Activated CD8-positive, alpha-beta memory T cell treated with anti-CD3 and anti-CD28 coated beads for 1 hour (primary cell): ENCODE measurements around the gene ARHGAP21.

Experiments
- DNase-seq, 2 donors: peaks; one replicate each; pipeline ENCODE4 v3.0.0-alpha.2; 2020; ENCODE audit warnings: low read depth in 1 of 2; ENCODE audit errors: extremely low read depth in 1 of 2

ARHGAP21 gene

DNA sequence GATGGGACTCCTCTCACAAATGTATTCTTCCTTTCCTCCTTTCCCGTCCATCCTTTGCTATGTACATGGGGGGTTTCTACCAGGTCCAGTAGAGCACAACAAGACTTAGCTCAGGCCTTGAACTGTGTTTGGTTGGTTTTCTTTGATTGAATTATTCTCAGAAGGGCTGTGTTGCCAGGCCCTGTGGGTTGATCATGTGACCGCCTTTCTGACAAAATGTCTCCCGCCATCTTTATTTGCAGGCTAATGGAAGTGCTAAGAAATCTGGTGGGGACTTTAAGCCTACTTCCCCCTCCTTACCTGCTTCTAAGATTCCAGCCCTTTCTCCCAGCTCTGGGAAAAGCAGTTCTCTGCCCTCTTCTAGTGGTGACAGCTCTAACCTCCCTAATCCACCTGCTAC lies 178.1 kb downstream of the ARHGAP21 start:
- no peak for DNase-seq

DNA sequence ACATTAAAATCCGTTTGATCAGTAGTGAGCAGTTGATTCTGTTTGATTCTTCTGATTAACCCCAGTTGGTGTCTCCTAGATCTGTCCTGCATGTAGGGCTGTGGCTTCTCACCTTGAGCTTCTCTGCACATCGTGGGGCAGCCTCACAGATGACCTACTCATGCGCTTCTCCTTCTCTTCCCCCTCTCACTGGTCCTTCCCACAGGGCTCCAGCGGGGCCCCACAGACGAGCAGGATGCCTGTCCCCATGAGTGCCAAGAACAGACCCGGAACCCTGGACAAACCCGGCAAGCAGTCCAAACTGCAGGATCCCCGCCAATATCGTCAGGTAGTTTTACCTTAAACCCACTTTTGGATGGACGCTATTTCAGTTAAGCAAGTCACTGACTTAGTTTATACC lies 178.9 kb downstream of the ARHGAP21 start:
- DNase-seq: no peak

DNA sequence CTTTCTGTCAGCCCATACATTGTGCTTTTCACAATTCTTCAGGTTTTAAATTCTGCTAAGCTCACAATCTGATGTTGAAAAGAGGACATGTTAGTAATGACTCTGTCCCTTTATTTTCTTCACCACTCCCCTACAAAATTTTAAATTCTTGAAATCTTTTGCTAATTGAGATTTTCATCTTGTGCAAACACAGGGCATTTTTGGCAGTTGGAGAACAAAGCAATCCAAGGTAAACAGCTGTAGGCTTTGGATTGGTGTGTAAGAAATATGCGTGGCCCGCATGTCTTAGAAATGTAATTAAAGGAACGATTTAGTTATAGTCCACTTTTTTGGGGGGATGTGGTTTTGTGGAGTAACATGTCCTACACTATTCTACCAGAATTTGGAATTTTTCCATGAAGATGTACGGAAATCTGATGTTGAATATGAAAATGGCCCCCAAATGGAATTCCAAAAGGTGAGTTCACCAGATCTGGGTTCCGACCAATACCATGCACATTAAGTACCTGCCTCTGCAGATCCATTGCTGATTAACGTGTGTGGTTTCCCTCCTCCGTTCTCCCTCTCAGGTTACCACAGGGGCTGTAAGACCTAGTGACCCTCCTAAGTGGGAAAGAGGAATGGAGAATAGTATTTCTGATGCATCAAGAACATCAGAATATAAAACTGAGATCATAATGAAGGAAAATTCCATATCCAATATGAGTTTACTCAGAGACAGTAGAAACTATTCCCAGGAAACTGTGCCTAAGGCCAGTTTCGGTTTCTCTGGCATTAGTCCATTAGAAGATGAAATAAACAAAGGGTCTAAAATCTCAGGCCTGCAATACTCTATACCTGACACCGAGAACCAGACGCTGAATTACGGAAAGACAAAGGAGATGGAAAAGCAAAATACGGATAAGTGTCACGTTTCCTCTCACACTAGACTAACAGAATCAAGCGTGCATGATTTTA lies 181.1 kb downstream of the ARHGAP21 start:
- DNase-seq: no peak

GRCh38 chr10:24541239-24541753 lies 182.4 kb downstream of the ARHGAP21 start:
- no peak for DNase-seq

DNA sequence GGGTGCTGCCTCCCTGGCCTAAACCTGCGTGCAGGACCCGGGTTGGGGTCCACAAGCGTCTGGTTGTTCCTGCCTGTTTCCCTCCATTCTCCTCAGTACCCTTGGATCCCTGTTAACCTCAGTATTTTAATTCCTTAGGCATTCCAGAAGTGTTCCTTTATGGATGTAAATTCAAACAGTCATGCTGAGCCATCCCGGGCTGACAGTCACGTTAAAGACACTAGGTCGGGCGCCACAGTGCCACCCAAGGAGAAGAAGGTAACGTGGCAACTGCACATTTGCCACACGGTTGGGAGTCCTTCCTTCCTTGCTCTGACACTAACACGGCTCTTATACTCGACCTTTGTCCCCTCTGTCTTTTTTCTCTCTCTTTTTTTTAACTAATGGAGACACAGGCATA lies 187.1 kb downstream of the ARHGAP21 start:
- DNase-seq: no peak

DNA sequence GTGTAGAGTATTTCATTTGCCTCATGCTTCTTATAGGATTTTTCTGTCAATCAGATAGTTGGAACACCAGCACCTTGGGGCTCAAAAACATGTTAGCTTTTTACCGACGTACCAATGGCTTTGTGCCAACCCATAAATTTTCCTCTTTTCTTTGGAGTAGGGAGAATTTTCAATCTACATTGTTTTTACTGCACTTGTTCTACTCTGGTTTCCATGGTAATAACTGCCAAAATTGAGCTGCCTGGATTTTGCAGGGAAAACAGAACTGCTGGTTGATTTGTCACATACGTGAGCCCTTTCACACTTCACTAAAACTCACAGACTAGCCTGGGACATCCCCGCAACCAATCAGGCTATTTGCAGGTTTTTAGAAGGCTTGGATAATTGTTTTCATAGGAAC lies 189.7 kb downstream of the ARHGAP21 start:
- no peak for DNase-seq
